Stimulated activated CD4-positive, alpha-beta T cell treated with anti-CD3 and anti-CD28 coated beads, Interleukin-1b, Interleukin-23, amount 100 ng/mL, for 48 hours (primary cell): Measurements from ENCODE around the gene NPC2.
A peak's percentile ranks its signal among the peaks of the same experiment; 100 is the strongest.
"Not testable (repeated sequence)": the region's sequence is repeated elsewhere in the genome, so short reads cannot be mapped to it uniquely, and the experiment has no call there.

ENCODE experiments used
- DNase-seq: peaks from one replicate; pipeline ENCODE4 v3.0.0-alpha.2; 2020

The NPC2 gene

DNA sequence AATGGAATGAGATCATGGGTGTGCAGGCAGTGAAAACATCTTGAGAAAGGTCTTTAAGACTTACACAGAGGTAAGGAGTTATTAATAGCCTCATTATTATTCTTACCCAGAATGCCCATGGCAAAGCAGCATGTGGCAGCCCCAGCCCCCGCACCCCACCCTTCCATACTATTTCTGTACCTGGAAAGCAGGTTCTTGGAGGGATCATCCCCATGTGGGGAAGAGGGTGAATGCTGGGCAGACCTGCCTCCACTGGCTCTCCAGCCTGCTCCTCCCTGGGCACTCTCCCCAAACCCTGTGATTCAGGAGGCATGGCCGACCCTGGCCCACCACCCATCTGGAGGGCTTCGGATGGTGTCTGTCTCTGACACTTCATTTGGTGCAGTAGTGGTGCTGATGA is 28.3 kb downstream of the NPC2 start:
- DNase-seq = no peak

DNA sequence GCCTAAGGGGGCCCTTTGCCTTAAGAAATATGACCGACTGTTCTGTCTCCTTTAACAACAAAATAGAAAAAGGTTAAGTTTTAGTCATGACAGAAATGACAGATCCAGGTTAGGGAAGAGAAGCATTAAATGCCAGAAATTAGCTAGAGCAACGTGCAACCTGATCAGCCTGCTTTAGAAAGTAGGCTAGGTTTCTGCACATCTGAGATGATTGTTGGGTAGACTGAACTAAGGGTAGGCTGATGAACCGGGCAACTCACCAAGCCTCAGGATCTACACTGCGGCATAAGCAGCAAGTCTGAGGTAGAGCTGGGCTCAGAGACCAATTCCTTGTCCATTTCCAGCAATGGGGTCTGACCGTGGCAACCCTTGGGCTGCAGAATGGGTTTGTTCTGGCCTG is 29.4 kb downstream of the NPC2 start:
- no peak for DNase-seq

DNA sequence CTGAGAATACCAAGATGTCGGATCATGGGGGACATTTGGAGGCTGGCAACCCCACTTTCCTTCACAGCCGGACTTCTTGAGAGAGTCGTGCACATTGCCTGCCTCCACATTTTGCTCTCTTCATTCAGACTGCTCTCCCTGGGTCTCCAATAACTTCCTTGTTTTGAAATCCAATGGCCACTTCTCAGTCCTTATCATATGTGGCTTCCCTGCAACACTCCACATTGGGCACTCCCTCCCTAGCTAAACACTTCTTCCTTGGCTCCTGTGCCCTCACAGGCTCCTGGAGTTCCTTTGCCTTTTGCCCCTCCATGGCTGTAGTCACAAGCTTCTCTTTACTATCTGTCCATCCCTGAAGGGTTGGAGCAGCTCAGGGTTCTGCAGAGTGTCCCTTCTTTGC is 30.1 kb downstream of the NPC2 start:
- DNase-seq = no peak

- DNase-seq = no peak
Measured at GRCh38 chr14:74459976-74460375, 33.1 kb downstream of the NPC2 start.

- peak; percentile 32 for DNase-seq
Measured at GRCh38 chr14:74459289-74459946, 33.7 kb downstream of the NPC2 start.

DNA sequence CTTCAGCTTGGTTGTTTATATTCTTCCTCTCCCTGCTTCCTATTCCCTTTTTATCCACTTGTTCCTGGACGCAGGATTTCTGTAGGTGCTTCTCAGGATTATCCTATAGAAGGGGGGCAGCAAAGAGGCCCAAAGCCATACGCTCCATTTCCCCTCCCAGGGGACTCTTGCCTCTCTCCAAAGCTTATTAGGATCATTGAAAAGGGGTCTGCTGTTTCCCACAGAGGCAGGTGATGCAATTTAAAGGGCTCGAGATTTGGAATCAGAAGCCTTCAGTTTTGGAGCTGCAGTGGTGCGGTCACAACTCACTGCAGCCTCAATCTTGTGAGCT is 35.6 kb downstream of the NPC2 start:
- DNase-seq = no peak

- DNase-seq = no peak
Measured at GRCh38 chr14:74456684-74457564, 36.2 kb downstream of the NPC2 start.

- DNase-seq = not testable (repeated sequence)
Measured at GRCh38 chr14:74454397-74454796, 38.7 kb downstream of the NPC2 start.

DNA sequence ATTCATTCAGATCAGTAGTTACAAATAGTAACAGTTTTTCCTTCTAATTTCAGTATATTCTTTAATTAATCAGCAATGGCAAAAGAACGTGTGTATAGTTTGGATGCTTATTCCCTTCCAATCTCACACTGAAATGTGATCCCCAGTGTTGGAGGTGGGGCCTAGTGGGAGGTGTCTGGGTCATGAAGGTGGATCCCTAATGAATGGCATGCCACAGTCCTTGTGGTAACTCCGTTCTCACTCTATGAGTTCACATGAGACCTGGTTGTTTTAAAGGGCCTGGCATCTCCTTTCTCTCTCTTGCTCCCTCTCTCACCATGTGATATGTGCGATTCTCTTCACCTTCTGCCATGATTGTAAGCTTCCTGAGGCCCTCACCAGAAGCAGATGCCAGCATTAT is 48.2 kb downstream of the NPC2 start:
- no peak for DNase-seq

DNA sequence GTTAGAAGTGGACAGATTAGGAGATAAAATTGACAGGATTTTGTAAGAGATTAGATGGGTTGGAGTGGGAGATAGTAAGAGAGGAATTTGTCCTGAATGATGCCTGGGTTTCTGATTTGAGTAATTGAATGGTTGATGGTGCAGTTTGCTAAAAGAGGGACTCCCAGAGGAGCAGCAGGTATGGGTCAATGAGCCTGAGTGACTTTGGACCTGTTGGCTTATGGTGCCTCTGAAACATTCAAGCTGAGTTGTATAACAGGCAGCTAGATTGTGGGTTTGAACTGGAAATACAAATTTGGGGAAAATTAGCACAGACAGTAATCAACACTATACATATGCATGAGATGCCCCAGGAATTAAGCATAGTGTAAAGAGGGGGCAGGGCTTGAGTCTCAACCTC is 50.3 kb downstream of the NPC2 start:
- no peak for DNase-seq

DNA sequence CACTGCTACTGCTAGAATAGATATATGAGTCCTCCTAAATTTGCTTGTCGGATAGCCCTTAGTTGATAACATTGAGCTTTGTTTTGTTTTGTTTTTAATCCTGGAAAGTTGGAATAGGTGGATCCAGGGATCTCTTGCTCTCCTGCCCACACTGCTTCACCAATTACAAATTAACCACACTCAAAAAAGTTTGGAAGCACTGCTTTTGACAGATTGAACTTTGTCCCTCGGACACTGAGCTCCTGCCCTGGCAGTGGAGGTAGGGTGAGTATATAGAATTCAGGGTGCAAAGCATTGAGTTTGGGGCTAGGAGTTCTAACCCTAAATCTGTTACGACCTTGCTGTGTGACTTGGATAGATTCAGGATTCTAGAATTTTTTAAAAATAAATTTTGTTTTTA is 52.0 kb downstream of the NPC2 start:
- DNase-seq = no peak

- no peak for DNase-seq
Measured at GRCh38 chr14:74438351-74438915, 54.7 kb downstream of the NPC2 start.

GRCh38 chr14:74437496-74438053 is 55.5 kb downstream of the NPC2 start:
- no peak for DNase-seq

DNA sequence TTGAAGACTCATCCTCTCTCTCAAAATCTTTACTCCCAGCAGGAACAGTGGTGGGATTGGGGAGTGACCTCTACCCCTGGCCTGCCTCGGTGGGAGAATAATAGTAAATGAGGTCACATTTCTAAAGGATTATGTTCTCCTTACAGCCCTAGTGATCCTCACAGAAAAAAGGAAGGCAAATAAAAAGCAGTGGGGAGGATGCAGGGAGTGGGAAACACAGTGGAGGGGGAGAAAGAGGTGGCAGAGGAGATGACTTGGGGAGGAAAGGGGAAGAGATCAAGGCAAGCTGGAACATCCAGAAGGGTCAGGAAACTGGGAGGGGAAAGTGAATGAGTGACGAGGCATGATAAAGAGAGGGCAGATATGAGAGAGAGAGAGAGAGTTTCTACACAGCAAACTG is 58.8 kb downstream of the NPC2 start:
- no peak for DNase-seq

DNA sequence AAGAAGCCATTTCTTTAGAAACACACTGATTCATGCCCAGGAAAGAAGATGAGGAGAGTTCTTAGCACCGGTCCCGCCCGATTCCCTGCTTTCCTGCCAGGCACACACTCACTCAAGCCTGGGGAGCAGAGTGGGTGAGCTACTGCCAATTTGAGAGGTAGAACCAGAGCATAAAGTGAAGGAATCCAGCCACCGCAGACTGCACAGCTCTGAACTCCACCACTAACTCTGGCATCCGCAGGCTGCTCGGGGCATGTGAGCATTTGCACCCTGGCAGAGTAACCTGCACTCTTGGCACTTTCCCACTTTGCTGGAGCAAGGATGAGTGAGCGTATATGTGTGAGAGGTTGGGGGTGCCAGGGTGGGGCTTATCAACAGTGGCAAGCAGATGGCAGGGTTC is 63.1 kb downstream of the NPC2 start:
- no peak for DNase-seq
